GM18909 (cell line): Measurements from ENCODE around the gene PTCRA.
"Not testable (repeated sequence)": the region's sequence is repeated elsewhere in the genome, so short reads cannot be mapped to it uniquely, and the experiment has no call there.

Experiments
- ATAC-seq: cut with Tn5 transposase; IDR thresholded peaks from one replicate; pipeline ENCODE4 v1.9.1; 2021; ENCODE audit warnings: mild to moderate bottlenecking; ENCODE audit not compliant: unreplicated experiment, poor library complexity

PTCRA gene

GRCh38 chr6:42915732-42916131 lies at the start of gene PTCRA:
TSS of gene PTCRA (plus strand) at chr6:42916053. CDS start at chr6:42916070, 17 bp downstream.
- ATAC-seq = no peak

- no peak for ATAC-seq
Measured at GRCh38 chr6:42870145-42870936, 45.5 kb upstream of the PTCRA start.

GRCh38 chr6:42871711-42872110 lies 44.1 kb upstream of the PTCRA start:
- ATAC-seq = no peak

- no peak for ATAC-seq
Measured at GRCh38 chr6:42873313-42873712, 42.5 kb upstream of the PTCRA start.

GRCh38 chr6:42877695-42878094 lies 38.2 kb upstream of the PTCRA start:
- ATAC-seq = no peak

- peak; percentile 92 for ATAC-seq
Measured at GRCh38 chr6:42879372-42880239, 36.2 kb upstream of the PTCRA start, which contains the start of gene RPL7L1. TSS of gene RPL7L1 (plus strand) at chr6:42879616. CDS start at chr6:42879911, 295 bp downstream.

GRCh38 chr6:42880240-42880817 lies 35.5 kb upstream of the PTCRA start:
- ATAC-seq = not testable (repeated sequence)

- not testable (repeated sequence) for ATAC-seq
Measured at GRCh38 chr6:42880871-42881270, 35.0 kb upstream of the PTCRA start.

- no peak for ATAC-seq
Measured at GRCh38 chr6:42885702-42886101, 30.2 kb upstream of the PTCRA start.

- not testable (repeated sequence) for ATAC-seq
Measured at GRCh38 chr6:42888201-42888600, 27.7 kb upstream of the PTCRA start.

GRCh38 chr6:42889815-42890214 lies 26.0 kb upstream of the PTCRA start:
- ATAC-seq = no peak

GRCh38 chr6:42890311-42891198 lies 25.3 kb upstream of the PTCRA start:
- peak; percentile 93 for ATAC-seq

- no peak for ATAC-seq
Measured at GRCh38 chr6:42891199-42891722, 24.6 kb upstream of the PTCRA start.

GRCh38 chr6:42894041-42894828 lies 21.6 kb upstream of the PTCRA start:
- ATAC-seq = not testable (repeated sequence)

GRCh38 chr6:42896178-42896719 lies 19.6 kb upstream of the PTCRA start:
- ATAC-seq = no peak

GRCh38 chr6:42898891-42899361 lies 16.9 kb upstream of the PTCRA start:
- ATAC-seq = no peak

- ATAC-seq = no peak
Measured at GRCh38 chr6:42899871-42900270, 16.0 kb upstream of the PTCRA start.

GRCh38 chr6:42901538-42901957 lies 14.3 kb upstream of the PTCRA start:
- ATAC-seq = peak; percentile 72
